Measurements from ENCODE around the gene TMEM30B.
"Not testable (repeated sequence)": the region's sequence is repeated elsewhere in the genome, so short reads cannot be mapped to it uniquely, and the experiment has no call there.

GRCh38 chr14:61320170-61320569 is 39.0 kb upstream of the TMEM30B start:
- not testable (repeated sequence) for TF ChIP-seq SP1 (IDR thresholded peaks at IDR 0.05; ENCODE audit: low read depth, low read length); POLR2AphosphoS5 (IDR thresholded peaks at IDR 0.05; ENCODE audit: low read depth, low read length); POLR2A (IDR thresholded peaks at IDR 0.05; ENCODE audit: control extremely low read depth in 1 of 2, low read depth in 2 of 2, low read length in 2 of 2); RBBP5 (IDR thresholded peaks at IDR 0.05; ENCODE audit: borderline replicate concordance, low read depth, low read length); EZH2 (IDR thresholded peaks at IDR 0.05; ENCODE audit: low read depth, low read length, severe bottlenecking); CHD7 (IDR thresholded peaks at IDR 0.05; ENCODE audit: insufficient replicate concordance, low read length); BCL11A (IDR thresholded peaks at IDR 0.05; ENCODE audit: low read depth in 2 of 2, low read length in 2 of 2); FOSL1 (IDR thresholded peaks at IDR 0.05; ENCODE audit: insufficient read depth, low read depth, low read length); SRF (IDR thresholded peaks at IDR 0.05; ENCODE audit: low read depth, low read length)

Measured in H1 (cell line).